Suprapubic skin (tissue), 4 donors: ENCODE measurements around the gene IGSF11.

Experiments
- EP300 ChIP-seq: sonication (generic); formaldehyde crosslinking; IDR thresholded peaks from one replicate; pipeline ENCODE4 v1.6.1; 2017; ENCODE audit warnings: antibody characterized with exemption
- POLR2A ChIP-seq, 2 donors: fragments of 450-650 bp; IDR thresholded peaks; one replicate each; pipeline ENCODE4 v1.6.1; 2017; ENCODE audit warnings: antibody characterized with exemption in 2 of 2, mild to moderate bottlenecking in 2 of 2, moderate library complexity in 2 of 2
- POLR2AphosphoS5 ChIP-seq, 3 donors: sonication (generic); formaldehyde crosslinking; IDR thresholded peaks; one replicate each; pipeline ENCODE4 v1.6.1; 2017; ENCODE audit warnings: antibody characterized with exemption in 3 of 3
- TF ChIP-seq, protein P1 (sequence below), 2 donors: fragments of 200-600 bp in 1 of 2; fragments of 450-650 bp in 1 of 2; sonication (generic) in 1 of 2; IDR thresholded peaks; one replicate each; pipeline ENCODE4 v1.5.1; 2016 to 2019; ENCODE audit warnings: antibody characterized with exemption in 2 of 2, mild to moderate bottlenecking in 1 of 2, moderate library complexity in 1 of 2

- TF ChIP-seq, protein P1, sequence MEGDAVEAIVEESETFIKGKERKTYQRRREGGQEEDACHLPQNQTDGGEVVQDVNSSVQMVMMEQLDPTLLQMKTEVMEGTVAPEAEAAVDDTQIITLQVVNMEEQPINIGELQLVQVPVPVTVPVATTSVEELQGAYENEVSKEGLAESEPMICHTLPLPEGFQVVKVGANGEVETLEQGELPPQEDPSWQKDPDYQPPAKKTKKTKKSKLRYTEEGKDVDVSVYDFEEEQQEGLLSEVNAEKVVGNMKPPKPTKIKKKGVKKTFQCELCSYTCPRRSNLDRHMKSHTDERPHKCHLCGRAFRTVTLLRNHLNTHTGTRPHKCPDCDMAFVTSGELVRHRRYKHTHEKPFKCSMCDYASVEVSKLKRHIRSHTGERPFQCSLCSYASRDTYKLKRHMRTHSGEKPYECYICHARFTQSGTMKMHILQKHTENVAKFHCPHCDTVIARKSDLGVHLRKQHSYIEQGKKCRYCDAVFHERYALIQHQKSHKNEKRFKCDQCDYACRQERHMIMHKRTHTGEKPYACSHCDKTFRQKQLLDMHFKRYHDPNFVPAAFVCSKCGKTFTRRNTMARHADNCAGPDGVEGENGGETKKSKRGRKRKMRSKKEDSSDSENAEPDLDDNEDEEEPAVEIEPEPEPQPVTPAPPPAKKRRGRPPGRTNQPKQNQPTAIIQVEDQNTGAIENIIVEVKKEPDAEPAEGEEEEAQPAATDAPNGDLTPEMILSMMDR (IDR thresholded peaks at IDR 0.05), result no peak
- TF ChIP-seq POLR2A (IDR thresholded peaks at IDR 0.05), result no peak
- TF ChIP-seq POLR2AphosphoS5 (IDR thresholded peaks at IDR 0.05), result no peak
- TF ChIP-seq EP300, result no peak
Observed at GRCh38 chr3:118938183-118938961, 96.3 kb downstream of the IGSF11 start.
